ENCODE measurements around the gene PHYHD1. TPM values are rescaled to one million over a fixed set of nuclear protein-coding genes. Genes with fewer than 3 reads are reported as not detected.
A peak's percentile ranks its signal among the peaks of the same experiment; 100 is the strongest.

Gene PHYHD1
- total and polyA plus RNA-seq, 2 of the 4 experiments (the other 2 are of a cell fraction): 2.2 to 8.4 TPM

GRCh38 chr9:128945798-128946501 lies 25.2 kb downstream of the PHYHD1 start:
- H3K27ac ChIP-seq (ENCODE audit: insufficient read depth, low read length): no peak overlapping the region
- no peak overlapping the region; the same call in 1 of the 2 replicates for H3K4ac ChIP-seq (ENCODE audit: low read depth, low read length)
- no peak overlapping the region; the same call in 1 of the 2 replicates for H3K23ac ChIP-seq (ENCODE audit: low read depth, low read length)
- POLR2A ChIA-PET (ENCODE audit: unreplicated experiment): no interaction called here
- H3K18ac ChIP-seq (ENCODE audit: low read depth, low read length): no peak overlapping the region
- intact Hi-C loops (cut with micrococcal nuclease) (loop anchor here (5.0 kb wide), 2 partner anchors 64 to 84 kb away; partner anchors contain the start of genes KYAT1 and LRRC8A), dilution Hi-C loops (cut with HindIII; ENCODE audit: low sequenced_read_pairs, unreplicated experiment) (no loop called here), in situ Hi-C loops (cut with MboI; ENCODE audit: low sequenced_read_pairs) (no loop called here)
- DNase-seq: no peak
- no peak overlapping the region for H4K91ac ChIP-seq (ENCODE audit: insufficient read depth, low read depth, low read length)
- H2BK120ac ChIP-seq (ENCODE audit: low read depth, low read length): no peak overlapping the region
- H2BK5ac ChIP-seq (ENCODE audit: low read depth, low read length, poor library complexity, severe bottlenecking): no peak overlapping the region
- H2AFZ ChIP-seq (replicated peaks; ENCODE audit: low read length, poor library complexity): peak overlapping the region; percentile 1
- BruUV-seq (replicated peaks): no TSS peak
- 96% methylated on average over 7 of the region's 19 CpGs; no CpG with 5 or more reads in 1 of the 2 experiments for WGBS, 2 experiments (ENCODE audit: extremely low coverage in 2 of 2, insufficient read length in 1 of 2)
- peaks cover 7% of the 10 kb centered on the region; the same call in 1 of the 2 replicates for H4K20me1 ChIP-seq (ENCODE audit: insufficient read depth, low read length)
- peaks cover 7% of the 10 kb centered on the region for H3K4me1 ChIP-seq (ENCODE audit: control insufficient read depth, insufficient read depth, low read length)
- H4K8ac ChIP-seq (ENCODE audit: low read depth in 2 of 2, low read length in 2 of 2): no peak overlapping the region
- H3K9ac ChIP-seq (ENCODE audit: low read depth, low read length): no peak overlapping the region
- H4K5ac ChIP-seq (ENCODE audit: low read depth, low read length): no peak overlapping the region
- ATAC-seq (ENCODE audit: low read depth): no peak
- no peaks in the 10 kb centered on the region for H3K9me3 ChIP-seq (ENCODE audit: control insufficient read depth, insufficient read depth, low read length)
- peaks cover 10% of the 10 kb centered on the region for H3K36me3 ChIP-seq (ENCODE audit: control insufficient read depth, insufficient read depth, low read length)
- H3K9me1 ChIP-seq (ENCODE audit: insufficient read depth, low read length): peaks cover 16% of the 10 kb centered on the region
- H3K4me3 ChIP-seq (ENCODE audit: insufficient read depth, low read depth, low read length): no peak overlapping the region
- H3K4me2 ChIP-seq (ENCODE audit: low read depth, low read length): no peak overlapping the region; the same call in 1 of the 2 replicates
- H2BK15ac ChIP-seq (ENCODE audit: low read depth, low read length): no peak overlapping the region
- H3K56ac ChIP-seq (ENCODE audit: extremely low read depth, insufficient read depth, low read length): no peak overlapping the region
- peak overlapping the region; percentile 96 for H2AK5ac ChIP-seq (ENCODE audit: low read depth, low read length)
- peaks cover 28 to 54% of the 10 kb centered on the region in 2 experiments for H3K79me1 ChIP-seq (ENCODE audit: low read depth in 1 of 2, low read length in 2 of 2)
- CTCF ChIA-PET: no interaction called here
- no peaks in the 10 kb centered on the region for H3K27me3 ChIP-seq (ENCODE audit: control insufficient read depth, insufficient read depth, low read length)
- H2BK20ac ChIP-seq (ENCODE audit: low read depth, low read length): no peak overlapping the region
- H2AK9ac ChIP-seq (replicated peaks; ENCODE audit: low read depth, low read length, poor library complexity): no peak overlapping the region
- H3K14ac ChIP-seq (replicated peaks; ENCODE audit: low read depth, low read length): peak overlapping the region; percentile 91; the same call in 1 of the 2 replicates
- TF ChIP-seq MXI1 (IDR thresholded peaks at IDR 0.05; ENCODE audit: borderline replicate concordance, low read depth, low read length) (no peak), RCOR1 (IDR thresholded peaks at IDR 0.05; ENCODE audit: insufficient replicate concordance, low read length) (no peak), NFE2L2 (IDR thresholded peaks at IDR 0.05; ENCODE audit: low read depth, low read length) (no peak), MAFK (IDR thresholded peaks at IDR 0.05; ENCODE audit: low read depth, low read length) (no peak), CTCF (conservative IDR thresholded peaks at IDR 0.05; ENCODE audit: low read depth, low read length) (no peak), FOS (IDR thresholded peaks at IDR 0.05; ENCODE audit: low read depth, low read length) (no peak), CEBPB (IDR thresholded peaks at IDR 0.05; ENCODE audit: low read depth, low read length) (no peak), ELK1 (IDR thresholded peaks at IDR 0.05; ENCODE audit: borderline replicate concordance, low read depth, low read length) (no peak), RAD21 (IDR thresholded peaks at IDR 0.05; ENCODE audit: low read length) (no peak), USF2 (IDR thresholded peaks at IDR 0.05; ENCODE audit: low read depth, low read length) (no peak), SMC3 (IDR thresholded peaks at IDR 0.05; ENCODE audit: low read depth, low read length) (no peak), CHD1 (IDR thresholded peaks at IDR 0.05; ENCODE audit: low read depth, low read length) (no peak), POLR2A (IDR thresholded peaks at IDR 0.05; ENCODE audit: low read depth, low read length) (no peak), RFX5 (IDR thresholded peaks at IDR 0.05; ENCODE audit: low read depth, low read length) (no peak), BHLHE40 (IDR thresholded peaks at IDR 0.05; ENCODE audit: low read depth, low read length) (no peak)
